ENCODE measurements around the gene RNF10.
A peak's percentile ranks its signal among the peaks of the same experiment; 100 is the strongest.
"Not testable (repeated sequence)": the region's sequence is repeated elsewhere in the genome, so short reads cannot be mapped to it uniquely, and the experiment has no call there.

The RNF10 gene

GRCh38 chr12:120534203-120534702, at the start of gene RNF10:
Gene RNF10 (plus strand): TSS chr12:120534356. CDS start chr12:120534812, 456 bp downstream.
- peak within 1 kb of the TSS; percentile 93 for H3K4me3 ChIP-seq (ENCODE audit: low read depth, low read length)
- no peak for TF ChIP-seq CTCF (IDR thresholded peaks at IDR 0.05; ENCODE audit: borderline replicate concordance, insufficient read depth, low read depth, low read length)

- no peak overlapping the region for H3K4me3 ChIP-seq (ENCODE audit: low read depth, low read length)
- TF ChIP-seq CTCF (IDR thresholded peaks at IDR 0.05; ENCODE audit: borderline replicate concordance, insufficient read depth, low read depth, low read length): no peak
These were observed 47.9 kb upstream of the RNF10 start for GRCh38 chr12:120485961-120486881.

- H3K4me3 ChIP-seq (ENCODE audit: low read depth, low read length): not testable (repeated sequence)
These were observed 46.6 kb upstream of the RNF10 start for GRCh38 chr12:120487552-120487951.

GRCh38 chr12:120488057-120488640, 46.0 kb upstream of the RNF10 start:
- H3K4me3 ChIP-seq (ENCODE audit: low read depth, low read length): no peak overlapping the region
- TF ChIP-seq CTCF (IDR thresholded peaks at IDR 0.05; ENCODE audit: borderline replicate concordance, insufficient read depth, low read depth, low read length): no peak

- no peak for TF ChIP-seq CTCF (IDR thresholded peaks at IDR 0.05; ENCODE audit: borderline replicate concordance, insufficient read depth, low read depth, low read length)
- H3K4me3 ChIP-seq (ENCODE audit: low read depth, low read length): no peak overlapping the region
These were observed 45.1 kb upstream of the RNF10 start for GRCh38 chr12:120489018-120489417.

- H3K4me3 ChIP-seq (ENCODE audit: low read depth, low read length): no peak overlapping the region
- TF ChIP-seq CTCF (IDR thresholded peaks at IDR 0.05; ENCODE audit: borderline replicate concordance, insufficient read depth, low read depth, low read length): no peak
These were observed 43.8 kb upstream of the RNF10 start for GRCh38 chr12:120490325-120490724.

GRCh38 chr12:120490833-120491512, 43.2 kb upstream of the RNF10 start:
- no peak overlapping the region for H3K4me3 ChIP-seq (ENCODE audit: low read depth, low read length)
- TF ChIP-seq CTCF (IDR thresholded peaks at IDR 0.05; ENCODE audit: borderline replicate concordance, insufficient read depth, low read depth, low read length): no peak
